HG03354 (cell line): ENCODE measurements around the gene AMIGO3.
"Not testable (repeated sequence)": the region's sequence is repeated elsewhere in the genome, so short reads cannot be mapped to it uniquely, and the experiment has no call there.

Source experiments
- ATAC-seq: cut with Tn5 transposase; IDR thresholded peaks from one replicate; pipeline ENCODE4 v1.9.1; 2021; ENCODE audit warnings: mild to moderate bottlenecking; ENCODE audit not compliant: unreplicated experiment, poor library complexity, severe bottlenecking

Gene AMIGO3, protein sequence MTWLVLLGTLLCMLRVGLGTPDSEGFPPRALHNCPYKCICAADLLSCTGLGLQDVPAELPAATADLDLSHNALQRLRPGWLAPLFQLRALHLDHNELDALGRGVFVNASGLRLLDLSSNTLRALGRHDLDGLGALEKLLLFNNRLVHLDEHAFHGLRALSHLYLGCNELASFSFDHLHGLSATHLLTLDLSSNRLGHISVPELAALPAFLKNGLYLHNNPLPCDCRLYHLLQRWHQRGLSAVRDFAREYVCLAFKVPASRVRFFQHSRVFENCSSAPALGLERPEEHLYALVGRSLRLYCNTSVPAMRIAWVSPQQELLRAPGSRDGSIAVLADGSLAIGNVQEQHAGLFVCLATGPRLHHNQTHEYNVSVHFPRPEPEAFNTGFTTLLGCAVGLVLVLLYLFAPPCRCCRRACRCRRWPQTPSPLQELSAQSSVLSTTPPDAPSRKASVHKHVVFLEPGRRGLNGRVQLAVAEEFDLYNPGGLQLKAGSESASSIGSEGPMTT

DNA sequence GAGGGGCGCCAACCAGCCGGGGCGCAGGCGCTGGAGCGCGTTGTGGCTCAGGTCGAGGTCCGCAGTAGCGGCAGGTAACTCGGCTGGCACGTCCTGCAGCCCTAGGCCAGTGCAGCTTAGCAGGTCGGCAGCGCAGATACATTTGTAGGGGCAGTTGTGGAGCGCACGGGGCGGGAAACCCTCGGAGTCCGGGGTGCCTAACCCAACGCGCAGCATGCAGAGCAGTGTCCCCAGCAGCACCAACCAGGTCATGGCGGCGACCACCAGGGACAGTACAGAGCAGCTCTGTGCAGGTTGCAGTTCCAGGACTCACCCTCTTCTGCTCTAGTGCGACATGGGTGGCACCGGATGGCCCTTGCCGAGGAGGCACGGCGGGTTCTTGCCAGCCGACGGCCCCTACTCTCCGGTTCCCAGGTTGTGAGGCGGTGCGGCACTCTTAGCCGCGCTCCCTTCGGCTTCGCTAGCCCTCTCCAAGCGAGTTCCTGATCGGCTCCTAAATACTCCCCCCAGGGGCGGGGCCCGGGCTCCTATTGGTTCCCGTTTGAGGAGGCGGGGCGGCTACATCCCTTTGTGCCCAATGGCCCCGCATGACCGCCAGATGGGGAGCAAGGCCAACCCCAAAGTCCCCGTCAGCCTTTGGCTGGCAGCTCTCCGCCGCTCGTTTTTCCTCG lies at the start of gene AMIGO3:
Gene AMIGO3, minus strand, starts transcription at position 471 of the 671 bp plus-strand sequence. Its CDS starts 219 bp downstream, at position 252.
- peak; percentile 64 for ATAC-seq

DNA sequence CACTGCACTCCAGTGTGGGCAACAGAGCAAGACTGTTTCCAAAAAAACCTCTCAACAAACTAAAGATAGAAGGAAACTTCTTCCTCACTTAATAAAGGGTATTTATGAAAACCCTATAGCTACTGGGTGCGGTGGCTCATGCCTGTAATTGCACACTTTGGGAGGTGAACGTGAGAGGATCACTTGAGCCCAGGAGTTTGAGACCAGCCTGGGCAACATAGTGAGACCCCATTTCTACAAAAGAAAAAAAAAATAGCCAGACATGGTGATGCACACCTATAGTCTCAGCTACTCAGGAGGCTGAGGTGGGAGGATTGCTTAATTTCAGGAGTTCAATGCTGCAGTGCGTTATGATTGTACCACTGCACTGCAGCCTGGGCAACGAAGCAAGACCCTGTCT lies 44.5 kb upstream of the AMIGO3 start:
- no peak for ATAC-seq

DNA sequence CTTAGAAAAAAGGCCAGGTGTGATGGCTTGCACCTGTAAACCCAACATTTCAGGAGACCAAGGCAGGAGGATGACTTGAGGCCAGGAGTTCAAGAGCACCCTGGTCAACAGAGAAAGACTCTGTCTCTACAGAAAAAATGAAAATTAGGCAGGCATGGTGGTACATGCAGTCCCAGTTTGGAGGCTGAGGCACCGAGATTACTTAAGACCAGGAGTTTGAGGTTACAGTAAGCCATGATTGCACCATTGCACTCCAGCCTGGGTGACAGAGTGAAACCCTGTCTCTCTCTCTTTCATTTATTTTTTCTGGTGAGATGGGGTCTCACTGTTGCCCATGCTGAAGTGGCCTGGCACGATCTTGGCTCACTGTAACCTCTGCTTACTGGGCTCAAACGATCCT lies 42.2 kb upstream of the AMIGO3 start:
- no peak for ATAC-seq

DNA sequence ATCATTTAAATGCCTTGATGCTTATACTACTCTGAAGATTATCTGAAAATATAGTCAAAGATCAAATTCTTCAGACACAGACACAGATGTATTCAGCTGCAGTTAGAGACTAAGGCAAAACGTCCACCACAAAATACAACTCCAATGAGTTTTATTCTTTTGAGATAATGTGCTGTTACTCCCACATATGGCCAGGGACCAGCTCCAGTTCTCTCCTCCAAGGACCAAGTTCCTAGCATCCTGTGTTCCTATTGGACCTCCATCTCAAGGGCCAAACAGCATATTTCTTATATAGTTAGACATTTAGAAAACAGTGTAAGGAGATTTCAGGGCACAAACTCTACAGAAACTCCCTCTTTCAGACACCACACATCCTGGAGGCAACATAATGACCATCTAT lies 39.7 kb upstream of the AMIGO3 start:
- no peak for ATAC-seq

DNA sequence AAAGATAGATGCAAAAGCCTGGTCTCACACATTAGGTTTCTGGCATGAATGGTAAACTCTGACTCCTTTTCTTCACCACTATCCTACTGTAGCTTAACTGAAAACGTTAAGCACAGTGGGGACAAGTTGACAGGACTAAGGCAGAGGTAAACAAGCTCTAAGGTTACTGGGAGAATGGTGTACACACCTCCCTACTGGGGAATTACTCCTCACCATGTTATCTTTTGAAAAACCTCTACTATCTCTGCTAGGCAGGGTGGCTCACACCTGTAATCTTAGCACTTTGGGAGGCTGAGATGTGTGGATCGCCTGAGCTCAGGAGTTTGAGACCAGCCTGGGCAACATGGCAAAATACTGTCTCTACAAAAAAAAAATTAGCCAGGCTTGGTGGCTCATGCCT lies 37.7 kb upstream of the AMIGO3 start:
- no peak for ATAC-seq

DNA sequence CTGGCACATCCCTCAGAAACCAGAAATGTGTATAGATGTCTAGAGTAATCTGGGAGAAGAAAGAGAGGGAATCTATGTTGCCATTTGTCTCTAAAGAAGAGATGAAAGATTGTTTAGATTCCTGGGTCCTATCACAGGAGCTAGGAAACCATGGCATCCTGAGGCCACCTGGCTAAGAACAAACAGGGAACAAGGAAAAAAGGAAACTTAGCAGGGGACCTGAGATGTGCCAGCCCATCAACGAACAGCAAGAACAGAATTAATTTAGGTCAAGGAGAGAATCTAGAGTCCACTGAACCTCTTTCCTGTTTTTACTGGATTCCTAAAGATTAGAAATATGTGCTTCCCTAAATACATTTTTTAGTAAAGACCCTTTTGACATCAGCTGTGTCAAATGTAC lies 36.6 kb upstream of the AMIGO3 start:
- no peak for ATAC-seq

DNA sequence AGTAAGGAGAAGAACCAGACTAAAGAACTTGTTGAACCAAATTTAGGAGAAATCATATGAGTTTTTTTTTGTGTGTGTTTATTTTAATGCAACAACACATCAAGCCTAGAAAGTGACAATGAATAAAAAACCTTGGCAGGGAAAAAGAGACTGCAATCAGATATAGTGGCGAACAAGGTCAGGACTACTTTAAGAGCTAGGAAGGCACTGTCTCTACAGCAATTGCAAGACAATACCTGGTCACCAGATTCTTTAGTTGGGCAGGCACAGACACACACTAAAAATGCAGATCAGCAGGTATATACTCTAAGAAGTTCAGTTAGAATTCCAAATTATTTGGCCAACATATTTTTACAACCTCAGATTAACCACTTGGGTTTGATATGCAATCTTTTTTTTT lies 35.1 kb upstream of the AMIGO3 start:
- ATAC-seq = no peak

DNA sequence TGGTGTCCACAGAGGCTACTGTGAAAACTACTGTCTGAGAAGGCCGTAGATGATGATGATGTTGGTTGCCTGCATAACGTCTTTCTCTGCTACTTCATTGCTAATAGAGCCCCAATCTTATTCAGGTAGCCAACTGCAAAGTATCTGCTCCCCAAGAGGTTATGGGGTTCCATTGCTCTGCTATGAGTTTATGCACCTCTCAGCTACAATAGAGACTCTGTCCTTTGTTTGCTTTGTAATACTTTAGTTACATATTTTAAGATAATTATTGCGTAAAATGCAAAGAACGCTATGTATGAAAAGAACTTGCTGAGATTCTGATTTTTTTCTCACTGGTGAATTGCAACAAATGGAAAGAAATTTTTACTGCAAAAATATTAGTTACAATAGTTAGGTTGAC lies 32.0 kb upstream of the AMIGO3 start:
- no peak for ATAC-seq

DNA sequence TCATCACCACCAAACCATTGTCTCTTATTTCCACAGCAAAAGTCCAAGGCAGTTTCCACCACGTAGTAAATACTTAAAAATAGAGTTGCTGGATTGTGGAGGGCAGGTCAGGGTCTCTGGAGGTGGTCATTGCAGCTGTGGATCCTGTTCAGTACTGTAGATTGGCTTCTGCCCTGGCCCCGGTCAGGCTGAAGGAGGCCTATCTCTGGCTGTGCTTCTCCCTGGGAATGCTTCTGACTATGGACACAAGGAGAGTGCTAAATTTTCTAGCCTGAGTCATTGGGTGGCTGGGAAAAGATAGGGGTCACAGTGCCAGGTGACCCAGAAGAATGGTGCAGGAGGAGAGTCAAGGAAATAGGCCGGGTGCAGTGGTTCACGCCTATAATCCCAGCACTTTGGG lies 30.6 kb upstream of the AMIGO3 start:
- ATAC-seq = no peak

DNA sequence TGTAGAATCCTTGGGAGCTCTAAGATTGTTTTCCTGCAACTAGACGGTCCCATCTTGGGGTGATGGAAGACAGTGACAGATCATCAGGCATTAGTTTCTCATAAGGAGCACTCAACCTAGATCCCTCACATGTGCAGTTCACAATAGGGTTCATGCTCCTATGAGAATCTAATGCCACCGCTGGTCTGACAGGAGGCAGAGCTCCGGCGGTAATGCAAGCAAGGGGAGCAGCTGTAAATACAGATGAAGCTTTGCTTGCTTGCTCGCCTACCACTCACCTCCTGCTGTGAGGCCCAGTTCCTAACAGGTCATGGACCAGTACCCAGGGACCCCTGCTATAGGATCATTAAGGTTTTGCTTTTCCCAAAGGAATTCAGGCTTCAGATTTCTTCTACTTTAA lies 29.4 kb upstream of the AMIGO3 start:
- not testable (repeated sequence) for ATAC-seq

DNA sequence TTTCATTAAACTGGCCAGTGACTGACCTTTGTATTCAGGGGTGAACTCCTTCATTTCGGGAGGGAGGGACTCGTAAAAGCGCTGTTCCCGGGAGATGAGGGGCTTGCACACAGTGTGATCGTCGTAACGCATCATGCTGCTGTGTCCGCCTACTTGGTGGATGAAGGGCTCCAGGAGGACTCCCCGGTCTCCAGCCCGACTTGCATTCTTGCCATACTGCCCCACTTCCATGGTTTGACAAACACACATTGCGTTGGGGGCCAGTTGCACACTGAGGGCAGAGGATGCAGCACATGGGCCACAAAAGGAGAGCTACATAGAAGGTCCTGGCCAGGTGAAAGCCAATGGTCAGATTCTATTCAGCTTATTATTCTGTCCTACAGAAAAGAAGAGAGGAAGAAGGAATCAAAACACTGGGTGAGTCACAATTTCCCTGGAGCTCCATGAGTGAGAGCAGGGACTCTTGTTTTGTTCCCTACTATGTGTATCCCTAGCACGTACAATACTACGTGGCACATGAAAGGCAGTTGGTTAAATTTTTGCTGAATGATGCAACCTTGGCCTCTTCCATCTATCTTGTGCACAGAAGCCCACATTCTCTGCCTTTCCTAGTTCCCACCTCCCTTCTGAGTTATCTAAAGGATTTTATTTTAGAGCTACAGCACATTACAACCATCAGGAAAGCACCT lies 28.5 kb upstream of the AMIGO3 start:
- ATAC-seq = no peak

DNA sequence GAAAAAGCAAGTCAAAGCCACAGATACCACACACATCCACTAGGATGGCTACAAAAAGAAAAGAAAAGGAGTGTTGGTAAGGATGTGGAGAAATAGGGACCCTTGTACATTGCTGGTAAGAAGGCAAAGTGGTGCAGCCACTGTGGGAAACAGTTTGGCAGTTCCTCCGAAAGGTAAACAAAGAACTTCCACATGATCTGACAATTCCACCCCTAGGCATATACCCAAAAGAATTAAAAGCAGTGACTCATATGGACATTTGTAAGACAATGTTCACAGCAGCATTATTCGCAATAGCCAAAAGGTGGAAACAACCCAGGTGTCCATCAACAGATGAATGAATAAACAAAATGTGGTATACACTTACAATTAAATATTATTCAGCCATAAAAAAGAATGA lies 26.5 kb upstream of the AMIGO3 start:
- no peak for ATAC-seq

DNA sequence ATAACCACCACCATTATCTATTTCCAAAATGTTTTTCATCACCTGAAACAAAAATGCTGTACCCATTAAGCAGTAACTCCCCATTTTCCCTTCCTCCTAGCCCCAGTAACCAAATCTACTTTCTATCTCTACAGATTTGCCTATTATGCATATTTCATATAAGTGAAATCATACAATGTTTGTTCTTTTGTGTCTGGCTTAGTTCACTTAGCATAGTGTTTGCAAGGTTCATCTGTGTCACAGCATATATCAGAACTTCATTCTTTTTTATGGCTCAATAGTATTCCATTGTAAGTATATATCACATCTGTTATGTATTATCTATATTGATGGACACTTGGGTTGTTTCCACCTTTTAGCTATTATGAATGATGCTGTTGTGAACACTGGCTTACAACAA lies 20.9 kb upstream of the AMIGO3 start:
- no peak for ATAC-seq

DNA sequence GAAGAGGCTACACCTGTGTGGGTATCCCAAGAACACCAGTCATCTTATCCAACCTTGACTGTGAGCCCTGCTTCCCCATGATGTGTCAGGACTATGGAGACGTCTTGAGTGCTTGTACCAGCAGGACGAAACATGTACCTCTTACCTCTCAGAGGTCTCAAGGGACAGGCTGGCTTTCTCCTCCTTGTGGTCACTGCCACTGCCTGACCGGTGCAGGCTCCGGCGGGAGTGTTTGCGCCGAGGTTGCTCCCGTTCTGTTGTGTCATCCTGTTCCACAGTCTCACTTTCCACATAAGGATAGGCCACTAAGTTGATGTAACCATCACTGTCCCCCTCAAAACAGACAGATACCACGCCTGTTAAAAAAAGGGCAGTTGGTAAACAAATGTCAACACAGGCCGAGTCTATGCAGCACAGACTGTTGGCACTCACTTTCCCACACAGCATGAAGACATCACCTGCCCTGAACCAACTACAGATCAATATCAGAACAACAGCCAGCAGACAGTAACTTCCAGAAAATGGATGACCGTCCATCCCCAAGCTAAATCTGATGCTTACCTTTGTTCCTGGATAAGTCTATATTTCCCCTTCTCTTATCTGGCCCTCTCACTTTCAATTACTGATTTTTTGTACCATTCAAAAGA lies 18.7 kb upstream of the AMIGO3 start:
- no peak for ATAC-seq

DNA sequence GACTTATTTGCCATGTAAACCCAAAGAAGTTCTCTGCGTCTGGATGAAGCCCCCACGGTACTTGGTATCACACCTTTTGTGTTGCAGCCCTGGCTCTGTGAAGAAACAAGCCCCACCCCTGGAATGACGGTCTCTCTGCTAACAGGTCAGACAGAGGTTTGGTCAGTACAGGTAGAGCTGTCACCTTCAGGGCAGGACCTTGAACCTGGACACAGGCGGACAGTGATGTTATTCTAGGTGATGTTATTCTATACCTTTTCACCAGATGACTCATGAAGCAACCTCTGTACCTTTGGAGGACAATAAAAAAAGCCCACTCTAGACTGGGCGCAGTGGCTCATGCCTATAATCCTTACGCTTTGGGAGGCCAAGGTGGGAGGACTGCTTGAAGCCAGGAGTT lies 15.3 kb upstream of the AMIGO3 start:
- ATAC-seq = no peak

DNA sequence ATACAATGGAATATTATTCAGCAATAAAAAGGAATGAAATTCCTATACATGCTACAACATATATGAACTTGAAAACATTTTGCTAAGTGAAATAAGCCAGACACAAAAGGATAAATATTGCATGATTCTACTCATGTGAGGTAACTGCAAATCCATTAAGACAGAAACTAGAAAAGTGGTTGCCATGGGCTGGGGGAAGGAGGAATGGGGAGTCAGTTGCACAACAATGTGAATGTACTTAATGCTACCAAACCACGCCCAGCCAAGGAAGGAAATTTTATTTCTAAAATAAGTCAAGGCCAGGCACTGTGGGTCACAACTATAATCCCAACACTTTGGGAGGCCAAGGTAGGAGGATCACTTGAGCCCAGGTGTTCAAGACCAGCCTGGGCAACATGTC lies 14.1 kb upstream of the AMIGO3 start:
- ATAC-seq = no peak

DNA sequence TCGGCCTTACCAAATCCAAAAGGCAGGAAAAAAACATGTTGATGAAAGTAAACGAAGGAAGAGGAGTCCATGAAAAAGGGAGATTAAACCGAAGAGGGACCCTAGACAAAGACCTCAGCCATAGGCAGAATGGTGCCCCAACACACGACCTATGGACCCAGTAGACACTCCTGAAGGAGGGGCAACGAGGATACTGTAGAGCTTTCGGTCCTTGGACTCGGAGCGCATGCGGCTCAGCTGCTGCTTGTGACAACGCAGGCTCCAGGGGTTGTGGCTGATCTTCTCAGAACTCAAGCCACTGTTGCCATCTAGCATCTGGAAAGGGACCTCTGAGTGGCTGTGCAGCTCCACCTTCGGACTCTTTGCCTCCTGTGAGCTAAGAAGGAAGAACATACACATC lies 13.1 kb upstream of the AMIGO3 start:
- no peak for ATAC-seq

DNA sequence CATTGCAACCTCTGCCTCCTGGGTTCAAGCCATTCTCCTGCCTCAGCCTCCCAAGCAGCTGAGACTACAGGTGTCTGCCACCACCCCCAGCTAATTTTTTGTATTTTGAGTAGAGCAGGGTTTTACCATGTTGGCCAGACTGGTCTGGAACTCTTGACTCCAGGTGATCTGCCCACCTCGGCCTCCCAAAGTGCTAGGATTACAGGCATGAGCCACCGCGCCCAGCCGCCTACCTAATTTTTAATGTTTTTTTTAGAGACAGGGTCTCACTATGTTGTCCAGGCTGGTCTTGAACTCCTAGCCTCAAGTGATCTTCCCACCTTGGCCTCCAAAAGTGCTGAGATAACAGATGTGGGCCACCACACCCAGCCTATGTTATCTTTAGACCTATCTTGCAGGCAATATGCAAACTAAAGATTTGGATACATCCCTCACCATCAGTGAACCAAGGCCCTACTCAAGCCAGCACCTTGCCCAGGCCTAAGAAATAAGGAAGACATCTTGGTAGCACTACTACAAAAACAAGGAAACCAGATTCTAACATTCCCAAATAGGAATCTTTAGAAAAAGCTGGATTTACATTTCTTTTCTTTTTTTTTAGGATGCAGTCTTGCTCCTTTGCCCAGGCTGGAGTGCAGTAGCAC lies 10.6 kb upstream of the AMIGO3 start:
- no peak for ATAC-seq

DNA sequence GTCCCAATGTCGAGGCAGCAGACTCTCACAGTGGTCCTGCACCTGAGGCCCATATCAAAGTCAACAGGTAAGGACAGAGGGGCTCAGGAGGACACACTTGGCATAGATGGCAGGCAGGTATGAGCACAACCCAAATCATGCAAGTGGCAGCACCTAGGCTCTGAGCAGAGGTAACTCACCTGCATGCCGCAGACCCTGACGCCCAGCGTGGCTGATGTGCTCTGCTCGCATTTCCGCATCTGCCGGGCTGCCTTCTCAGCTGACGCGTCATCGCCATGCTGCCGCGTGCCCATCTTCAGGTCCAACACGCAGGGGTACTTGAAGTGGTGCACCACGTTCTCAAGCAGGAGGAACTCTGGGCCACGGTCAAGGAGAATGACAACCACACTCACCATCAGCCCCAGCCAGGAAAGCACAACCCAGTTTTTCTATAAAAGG lies 8.5 kb upstream of the AMIGO3 start:
- no peak for ATAC-seq
